ENCODE data around the gene FGD3. TPM values are rescaled to one million over a fixed set of nuclear protein-coding genes. Genes with fewer than 3 reads are reported as not detected.

The FGD3 gene
- total RNA-seq, 1 donor from 2014 or later: 2.3 TPM

GRCh38 chr9:93026640-93027039 is 79.3 kb downstream of the FGD3 start:
- ATAC-seq (no peak), DNase-seq (ENCODE audit: low spot score) (no peak)

DNA sequence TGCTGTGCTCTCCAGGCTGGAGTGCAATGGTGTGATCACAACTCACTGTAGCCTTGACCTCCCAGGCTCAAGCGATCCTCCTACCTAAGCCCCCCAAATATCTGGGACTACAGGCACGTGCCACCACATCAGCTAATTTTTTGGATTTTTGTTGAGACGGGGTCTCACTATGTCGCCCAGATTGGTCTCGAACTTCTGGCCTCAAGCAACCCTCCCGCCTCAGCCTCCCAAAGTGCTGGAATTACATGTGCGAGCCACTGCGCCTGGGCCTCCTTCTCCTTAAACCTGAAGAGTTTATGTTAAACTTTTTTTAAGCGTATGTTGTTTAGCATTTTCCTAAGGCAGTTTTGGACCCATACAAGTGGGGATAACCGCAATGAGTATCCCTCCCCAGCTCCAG is 80.4 kb downstream of the FGD3 start:
- DNase-seq (ENCODE audit: low spot score) (no peak), ATAC-seq (no peak)

GRCh38 chr9:93028448-93029006 is 81.2 kb downstream of the FGD3 start:
- no peak for DNase-seq (ENCODE audit: low spot score)
- ATAC-seq: no peak

DNA sequence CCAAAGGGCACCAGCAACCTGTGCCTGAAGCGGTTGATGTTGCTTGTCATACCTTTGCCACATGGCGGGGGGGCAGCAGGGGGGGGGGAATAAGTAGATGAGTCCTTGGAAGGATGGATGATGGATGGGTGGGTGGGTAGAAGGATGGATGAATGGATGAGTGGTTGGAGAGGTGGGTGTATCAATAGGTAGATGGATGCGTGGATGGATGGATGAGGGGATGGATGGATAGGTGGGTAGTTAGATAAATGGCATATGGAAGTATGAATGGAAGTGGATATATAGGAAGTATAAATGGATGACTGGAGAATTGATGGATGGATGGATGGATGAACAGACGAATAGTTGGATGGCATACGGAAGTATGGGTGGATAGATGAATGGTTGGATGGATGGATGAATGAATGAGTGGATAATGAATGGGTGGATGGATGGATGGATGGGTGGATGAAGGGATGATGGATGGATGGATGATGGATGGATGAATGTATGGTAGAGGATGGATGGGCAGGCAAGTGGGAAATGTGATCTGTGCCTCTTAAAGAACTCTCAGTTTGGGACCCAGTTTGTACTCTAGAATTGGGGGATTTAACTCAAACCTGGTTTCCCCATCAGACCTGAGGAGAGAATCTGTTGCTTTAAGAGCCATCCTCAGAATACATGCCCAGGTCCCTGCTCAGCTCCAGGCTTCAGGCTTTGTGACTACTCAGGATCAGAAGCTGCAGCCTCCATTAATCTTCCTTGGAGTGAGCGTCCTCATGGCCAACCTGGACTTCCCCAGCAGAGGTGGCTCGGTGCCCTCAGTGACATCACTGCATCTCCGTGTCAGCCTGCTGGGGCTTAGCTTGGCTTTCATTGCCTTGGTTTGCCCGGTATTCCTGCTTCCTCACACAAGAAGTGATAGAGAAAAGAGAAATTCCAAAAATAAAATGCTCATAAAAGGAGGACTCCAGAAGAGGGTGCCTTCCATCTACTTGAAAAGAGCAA is 83.6 kb downstream of the FGD3 start:
- ATAC-seq (no peak), DNase-seq (ENCODE audit: low spot score) (no peak)

GRCh38 chr9:93031629-93032430 is 84.5 kb downstream of the FGD3 start:
- DNase-seq (ENCODE audit: low spot score) (no peak), ATAC-seq (peak; percentile 24)

DNA sequence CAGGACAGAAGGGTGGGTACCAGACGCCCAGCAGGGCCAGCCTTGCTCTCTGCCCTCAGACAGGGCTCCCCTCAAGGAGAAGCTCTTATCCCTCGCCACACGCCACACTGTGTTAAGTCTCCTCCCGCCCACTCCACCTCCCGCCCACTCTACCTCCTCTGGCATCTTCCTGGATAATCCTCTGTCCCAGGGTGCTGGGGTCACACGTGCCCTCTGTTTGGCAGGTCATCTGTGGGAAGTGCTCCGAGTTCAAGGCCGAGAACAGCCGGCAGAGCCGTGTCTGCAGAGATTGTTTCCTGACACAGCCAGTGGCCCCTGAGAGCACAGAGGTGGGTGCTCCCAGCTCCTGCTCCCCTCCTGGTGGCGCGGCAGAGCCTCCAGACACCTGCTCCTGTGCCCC is 85.2 kb downstream of the FGD3 start:
- DNase-seq (ENCODE audit: low spot score) (no peak), ATAC-seq (no peak)

GRCh38 chr9:93033531-93033930 is 86.2 kb downstream of the FGD3 start:
- no peak for DNase-seq (ENCODE audit: low spot score)
- ATAC-seq: no peak

DNA sequence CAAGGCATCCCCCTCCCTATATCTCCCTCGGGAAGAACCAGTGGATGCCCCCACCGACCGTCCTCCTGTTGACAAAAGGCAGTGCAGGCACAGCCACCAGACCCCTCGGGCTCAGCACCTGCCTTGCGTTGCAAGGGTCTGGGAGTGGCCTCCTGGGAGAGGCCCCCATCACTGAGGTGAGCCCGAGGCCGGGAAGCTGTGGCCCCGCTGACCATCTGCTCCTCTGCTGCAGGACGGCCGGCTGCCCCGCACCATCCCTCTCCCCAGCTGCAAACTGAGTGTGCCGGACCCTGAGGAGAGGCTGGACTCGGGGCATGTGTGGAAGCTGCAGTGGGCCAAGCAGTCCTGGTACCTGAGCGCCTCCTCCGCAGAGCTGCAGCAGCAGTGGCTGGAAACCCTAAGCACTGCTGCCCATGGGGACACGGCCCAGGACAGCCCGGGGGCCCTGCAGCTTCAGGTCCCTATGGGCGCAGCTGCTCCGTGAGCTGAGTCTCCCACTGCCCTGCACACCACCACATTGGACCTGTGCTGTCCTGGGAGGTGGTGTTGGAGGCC is 87.9 kb downstream of the FGD3 start:
- DNase-seq (ENCODE audit: low spot score) (no peak), ATAC-seq (no peak)

- DNase-seq (ENCODE audit: low spot score) (no peak), ATAC-seq (no peak)
Measured at GRCh38 chr9:93035821-93036351, 88.6 kb downstream of the FGD3 start.

DNA sequence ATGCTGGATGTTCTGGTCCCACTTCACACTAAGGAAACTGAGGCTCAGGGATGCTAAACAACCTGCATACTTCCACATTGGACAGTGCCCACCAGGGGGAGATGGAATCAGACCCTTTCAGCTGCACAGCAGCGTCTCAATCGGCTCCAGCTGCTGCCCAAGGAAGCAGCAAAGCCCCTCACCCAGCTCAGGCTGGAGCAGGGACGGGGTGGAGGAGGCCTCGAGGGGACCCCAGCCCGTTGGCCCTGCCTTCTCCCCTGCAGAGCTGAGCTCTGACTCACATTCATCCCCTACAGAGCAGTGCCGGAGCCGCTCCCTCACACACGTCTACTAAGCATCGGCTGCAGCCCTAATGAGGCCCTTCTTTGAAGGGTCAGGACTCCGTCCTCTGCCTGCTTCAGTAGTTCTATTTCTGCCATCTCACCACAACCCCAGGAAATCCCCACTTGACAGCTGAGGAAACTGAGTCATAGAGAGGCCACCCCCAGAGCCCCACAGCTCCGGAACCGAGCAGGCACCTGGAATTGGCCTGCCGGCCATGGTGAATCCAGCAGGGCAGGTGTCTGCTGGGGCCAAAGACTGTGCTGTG is 89.7 kb downstream of the FGD3 start:
- DNase-seq (ENCODE audit: low spot score): no peak
- ATAC-seq: no peak

- no peak for DNase-seq (ENCODE audit: low spot score)
Measured at GRCh38 chr9:93037476-93037971, 90.2 kb downstream of the FGD3 start.

DNA sequence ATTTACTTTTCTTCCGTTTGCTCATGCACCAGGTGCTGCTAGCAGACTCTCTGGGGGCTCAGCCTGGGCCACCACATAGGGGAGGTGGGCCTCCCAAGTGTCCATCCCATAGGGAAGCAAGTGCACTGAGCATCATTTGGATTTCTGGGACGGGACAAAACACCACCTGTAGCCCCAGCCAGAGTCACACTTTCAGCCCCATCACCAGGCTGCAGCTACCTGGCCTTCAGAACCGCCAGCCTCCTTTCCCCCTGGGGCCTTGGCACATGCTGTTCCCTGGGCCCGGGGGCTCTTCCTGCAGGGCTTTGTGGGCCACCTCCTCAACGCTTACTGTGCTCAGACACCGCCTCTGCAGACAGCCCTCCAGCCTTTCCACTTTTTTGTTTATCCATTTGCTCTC is 91.6 kb downstream of the FGD3 start:
- no peak for ATAC-seq
- no peak for DNase-seq (ENCODE audit: low spot score)

More at GRCh38 chr9:93037476-93037971, 90.2 kb downstream of the FGD3 start:
- ATAC-seq: peak; percentile 33

DNA sequence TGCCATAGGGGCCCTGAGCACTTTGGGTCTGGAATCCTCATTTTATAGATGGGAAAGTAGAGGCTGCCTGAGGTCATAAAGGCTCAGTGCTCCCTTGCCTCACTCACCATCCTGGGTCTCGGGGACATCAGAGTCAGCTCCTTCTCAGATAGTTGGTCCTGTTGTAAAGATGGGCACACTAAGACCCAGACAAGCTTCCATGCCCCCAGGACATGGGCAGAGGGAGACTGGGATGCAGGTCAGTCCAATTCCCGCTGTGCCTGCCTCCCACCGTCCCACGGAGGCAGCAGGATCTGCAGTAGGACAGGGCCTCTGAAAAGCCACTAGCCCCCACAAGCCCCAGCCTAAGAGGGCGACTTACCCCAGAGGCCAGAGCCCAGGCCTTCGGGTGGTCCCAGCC is 92.1 kb downstream of the FGD3 start:
- no peak for ATAC-seq
- no peak for DNase-seq (ENCODE audit: low spot score)

- ATAC-seq: no peak
- DNase-seq (ENCODE audit: low spot score): no peak
Measured at GRCh38 chr9:93039976-93040375, 92.7 kb downstream of the FGD3 start.

DNA sequence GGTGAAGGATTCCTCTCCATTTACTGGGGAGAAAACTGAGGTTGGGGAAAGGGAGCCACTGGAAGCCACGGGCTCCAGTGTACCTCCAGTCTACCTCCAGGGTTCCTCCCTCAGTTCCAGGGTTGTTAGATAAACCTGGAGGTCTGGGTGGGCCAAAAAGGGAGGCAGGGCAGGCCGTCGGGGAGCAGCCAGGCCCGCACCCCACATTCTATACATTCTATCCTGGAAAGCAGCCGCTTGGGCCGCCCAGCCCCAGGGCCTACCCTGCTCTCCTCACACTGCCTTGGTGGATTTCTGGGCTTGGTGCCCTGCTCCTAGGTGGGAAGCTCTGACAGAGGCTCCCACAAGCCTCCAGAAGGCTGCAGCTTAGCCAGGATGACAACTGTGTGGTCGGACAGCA is 93.1 kb downstream of the FGD3 start:
- no peak for ATAC-seq

GRCh38 chr9:93041108-93041802 is 93.9 kb downstream of the FGD3 start:
- ATAC-seq (no peak), DNase-seq (ENCODE audit: low spot score) (no peak)

More for the DNA sequence above, 93.1 kb downstream of the FGD3 start:
- DNase-seq (ENCODE audit: low spot score): no peak

DNA sequence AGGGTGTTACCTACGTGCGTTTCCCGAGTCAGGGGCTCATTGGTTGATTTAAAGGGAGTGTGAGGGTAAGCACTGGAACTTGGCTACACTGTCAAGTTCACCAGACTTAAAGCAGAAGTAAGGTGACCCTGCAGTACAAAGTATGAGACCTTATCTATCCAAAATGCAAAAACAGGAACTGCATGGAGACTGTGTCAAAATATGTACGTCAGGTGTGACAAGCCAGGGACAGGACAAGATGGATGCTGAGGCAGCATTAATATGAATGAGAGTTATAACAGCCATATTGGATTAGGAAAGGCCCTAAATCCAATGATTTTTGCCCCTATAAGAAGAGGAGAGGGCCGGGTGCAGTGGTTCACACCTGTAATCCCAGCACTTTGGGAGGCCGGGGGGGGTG is 95.8 kb downstream of the FGD3 start:
- no peak for ATAC-seq
- no peak for DNase-seq (ENCODE audit: low spot score)

DNA sequence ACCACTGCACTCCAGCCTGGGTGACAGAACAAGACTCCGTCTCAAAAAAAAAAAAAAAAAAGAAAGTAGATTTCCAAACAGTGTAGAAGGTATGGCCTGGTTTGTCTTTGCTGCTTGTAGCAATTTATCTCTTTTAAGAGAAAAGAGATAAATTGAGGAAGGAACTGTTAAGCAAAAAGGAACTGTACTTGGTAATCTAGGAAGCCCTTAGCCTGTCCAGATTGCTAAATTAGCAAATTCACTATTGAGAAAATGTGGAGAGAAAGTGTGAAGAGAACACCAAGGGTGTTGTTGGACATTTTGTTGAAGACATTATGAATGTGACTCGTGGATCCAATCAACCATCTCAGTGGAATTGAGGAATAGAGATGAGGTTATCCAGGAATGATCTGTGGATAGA is 98.2 kb downstream of the FGD3 start:
- DNase-seq (ENCODE audit: low spot score) (no peak), ATAC-seq (no peak)

DNA sequence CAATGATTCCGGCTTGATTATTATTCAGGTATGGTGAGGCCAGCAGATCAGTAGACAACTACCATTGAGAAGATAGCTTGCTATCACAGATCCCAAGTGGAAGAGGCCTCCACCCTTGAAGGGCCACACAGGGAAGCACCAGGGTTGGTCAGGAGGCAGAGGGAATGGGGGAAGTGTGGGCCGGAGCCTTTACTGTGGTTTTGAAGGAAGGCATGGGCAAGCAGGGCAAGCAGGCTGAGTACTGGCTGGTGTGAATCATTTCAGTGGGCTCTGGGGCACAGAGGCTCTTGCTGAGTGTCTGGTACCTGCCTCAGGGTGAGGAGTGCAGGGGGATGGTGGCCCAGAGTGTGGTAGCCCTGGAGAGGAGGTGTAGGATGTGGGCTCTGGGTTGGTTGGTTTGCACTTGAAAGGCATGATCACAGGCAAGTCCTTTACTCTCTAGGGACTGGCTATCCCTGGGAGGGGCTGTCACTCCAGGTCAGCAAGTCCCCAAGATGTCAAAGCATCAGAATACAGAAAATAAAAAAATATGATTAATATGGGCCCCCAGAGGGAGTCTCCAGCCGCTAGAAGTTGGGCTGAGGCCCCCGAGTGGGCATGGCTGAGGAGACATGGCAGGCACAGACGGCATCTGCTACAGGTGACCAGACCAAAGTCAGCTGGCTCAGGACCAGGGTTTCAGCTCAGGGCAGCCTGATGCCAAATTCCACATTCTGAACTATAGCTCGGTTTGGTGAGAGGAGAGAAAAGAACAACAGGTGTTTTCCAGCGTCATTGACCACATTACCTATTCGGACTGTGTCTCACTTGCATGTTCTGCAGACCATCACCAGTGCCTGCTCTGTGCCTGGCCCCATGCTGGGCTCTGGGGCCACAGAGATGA is 101.5 kb downstream of the FGD3 start:
- ATAC-seq (peak; percentile 82), DNase-seq (ENCODE audit: low spot score) (peak; percentile 87)
